Dendritic cell treated with granulocyte-macrophage colony-stimulating factor and Interleukin-4, amounts not matched to agents 40 ng/mL and 50 ng/mL, for 4 days (primary cell): ENCODE data around the gene GLDN.

Source experiments
- H3K27ac Mint-ChIP-seq: one replicate; pipeline ENCODE4 v1.8.0; 2022; ENCODE audit warnings: mild to moderate bottlenecking, mixed read lengths
- H3K27me3 Mint-ChIP-seq: one replicate; pipeline ENCODE4 v1.8.0; 2022; ENCODE audit warnings: mild to moderate bottlenecking, mixed read lengths
- H3K36me3 Mint-ChIP-seq: one replicate; pipeline ENCODE4 v1.8.0; 2022; ENCODE audit warnings: low read depth, mixed read lengths
- H3K4me1 Mint-ChIP-seq: one replicate; pipeline ENCODE4 v1.8.0; 2022; ENCODE audit warnings: low read depth, mixed read lengths
- H3K4me3 Mint-ChIP-seq: one replicate; pipeline ENCODE4 v1.8.0; 2022; ENCODE audit warnings: mild to moderate bottlenecking, moderate library complexity, mixed read lengths
- H3K9me3 Mint-ChIP-seq: one replicate; pipeline ENCODE4 v1.8.0; 2022; ENCODE audit warnings: mixed read lengths
- intact Hi-C: fragments of 100-400 bp; cut with micrococcal nuclease; formaldehyde crosslinking; loops from one replicate; pipeline ENCODE4 v1.15.0; 2022

The GLDN gene

GRCh38 chr15:51355096-51355495, 13.6 kb downstream of the GLDN start:
- no peaks in the 10 kb centered on the region for H3K36me3 Mint-ChIP-seq
- intact Hi-C loops: no loop called here
- no peak overlapping the region for H3K27ac Mint-ChIP-seq

DNA sequence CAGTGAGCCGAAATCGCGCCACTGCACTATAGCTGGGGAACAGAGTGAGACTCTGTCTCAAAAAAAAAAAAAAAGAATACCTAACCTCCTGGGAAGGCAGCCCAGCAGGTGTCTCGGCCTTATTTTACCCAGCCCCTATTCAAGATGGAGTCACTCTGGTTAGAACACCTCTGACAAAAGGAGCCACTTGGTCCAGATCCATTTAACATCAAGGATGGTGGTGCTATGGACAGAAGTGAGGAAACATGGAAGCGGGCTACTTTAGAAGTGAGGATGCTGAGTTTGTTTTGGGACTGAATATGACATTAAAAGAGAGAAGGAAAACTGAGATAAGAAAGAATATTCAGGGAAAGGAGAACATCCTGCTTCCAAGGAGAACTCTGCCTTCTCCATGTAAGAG, 14.7 kb downstream of the GLDN start:
- Mint-ChIP-seq H3K4me1 (peaks cover 11% of the 10 kb centered on the region), H3K27me3 (peaks cover 11% of the 10 kb centered on the region), H3K27ac (no peak overlapping the region), H3K36me3 (no peaks in the 10 kb centered on the region), H3K9me3 (peaks cover 10% of the 10 kb centered on the region), H3K4me3 (no peak overlapping the region)
- intact Hi-C loops: no loop called here

More at GRCh38 chr15:51355096-51355495, 13.6 kb downstream of the GLDN start:
- Mint-ChIP-seq H3K9me3 (peaks cover 10% of the 10 kb centered on the region), H3K27me3 (peaks cover 13% of the 10 kb centered on the region), H3K4me3 (no peak overlapping the region), H3K4me1 (peaks cover 11% of the 10 kb centered on the region)

GRCh38 chr15:51356983-51357382, 15.5 kb downstream of the GLDN start:
- intact Hi-C loops: no loop called here
- H3K4me3 Mint-ChIP-seq: no peak overlapping the region
- peaks cover 10% of the 10 kb centered on the region for H3K9me3 Mint-ChIP-seq
- no peak overlapping the region for H3K27ac Mint-ChIP-seq
- H3K36me3 Mint-ChIP-seq: no peaks in the 10 kb centered on the region
- H3K4me1 Mint-ChIP-seq: peaks cover 11% of the 10 kb centered on the region
- H3K27me3 Mint-ChIP-seq: peaks cover 10% of the 10 kb centered on the region

GRCh38 chr15:51359981-51360380, 18.5 kb downstream of the GLDN start:
- intact Hi-C loops: no loop called here
- Mint-ChIP-seq H3K27me3 (peaks cover 3% of the 10 kb centered on the region), H3K4me1 (peaks cover 2% of the 10 kb centered on the region), H3K27ac (no peak overlapping the region), H3K9me3 (peaks cover under 1% of the 10 kb centered on the region), H3K4me3 (no peak overlapping the region), H3K36me3 (no peaks in the 10 kb centered on the region)

GRCh38 chr15:51363383-51363782, 21.9 kb downstream of the GLDN start:
- intact Hi-C loops: no loop called here
- H3K27ac Mint-ChIP-seq: no peak overlapping the region
- H3K27me3 Mint-ChIP-seq: peaks cover 6% of the 10 kb centered on the region
- no peaks in the 10 kb centered on the region for H3K9me3 Mint-ChIP-seq
- H3K4me3 Mint-ChIP-seq: no peak overlapping the region
- H3K4me1 Mint-ChIP-seq: no peaks in the 10 kb centered on the region
- no peaks in the 10 kb centered on the region for H3K36me3 Mint-ChIP-seq

GRCh38 chr15:51365417-51365816, 24.0 kb downstream of the GLDN start:
- Mint-ChIP-seq H3K27me3 (peaks cover 6% of the 10 kb centered on the region), H3K27ac (no peak overlapping the region), H3K36me3 (no peaks in the 10 kb centered on the region), H3K4me1 (no peaks in the 10 kb centered on the region), H3K9me3 (no peaks in the 10 kb centered on the region), H3K4me3 (no peak overlapping the region)
- intact Hi-C loops: no loop called here

DNA sequence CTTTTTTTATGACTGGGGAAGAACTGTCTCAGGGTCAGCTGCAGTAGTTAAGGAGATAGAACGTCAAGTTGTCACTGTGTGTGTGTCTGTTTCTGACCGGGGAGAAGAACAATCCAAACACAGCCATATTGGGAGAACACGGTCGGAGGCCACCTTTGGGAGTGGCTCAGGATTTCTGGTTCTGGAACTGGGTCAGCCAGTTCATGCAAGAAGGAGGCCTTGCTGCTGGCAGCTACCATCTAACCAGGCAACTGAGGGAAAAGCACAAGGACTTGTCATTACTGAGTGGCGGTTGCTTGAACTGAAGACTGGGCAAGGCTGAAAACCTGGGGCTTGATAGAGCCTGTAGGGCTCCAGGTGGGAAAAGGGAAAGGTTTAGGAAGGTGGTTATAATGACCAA, 24.6 kb downstream of the GLDN start:
- Mint-ChIP-seq H3K4me3 (no peak overlapping the region), H3K9me3 (no peaks in the 10 kb centered on the region), H3K4me1 (no peaks in the 10 kb centered on the region), H3K27ac (no peak overlapping the region), H3K27me3 (peaks cover 6% of the 10 kb centered on the region), H3K36me3 (no peaks in the 10 kb centered on the region)
- intact Hi-C loops: no loop called here

- no peaks in the 10 kb centered on the region for H3K9me3 Mint-ChIP-seq
- H3K4me3 Mint-ChIP-seq: no peak overlapping the region
- intact Hi-C loops: no loop called here
- H3K27ac Mint-ChIP-seq: no peak overlapping the region
- no peaks in the 10 kb centered on the region for H3K36me3 Mint-ChIP-seq
- H3K27me3 Mint-ChIP-seq: peaks cover 6% of the 10 kb centered on the region
- no peaks in the 10 kb centered on the region for H3K4me1 Mint-ChIP-seq
Observed at GRCh38 chr15:51366920-51367319, 25.5 kb downstream of the GLDN start.

DNA sequence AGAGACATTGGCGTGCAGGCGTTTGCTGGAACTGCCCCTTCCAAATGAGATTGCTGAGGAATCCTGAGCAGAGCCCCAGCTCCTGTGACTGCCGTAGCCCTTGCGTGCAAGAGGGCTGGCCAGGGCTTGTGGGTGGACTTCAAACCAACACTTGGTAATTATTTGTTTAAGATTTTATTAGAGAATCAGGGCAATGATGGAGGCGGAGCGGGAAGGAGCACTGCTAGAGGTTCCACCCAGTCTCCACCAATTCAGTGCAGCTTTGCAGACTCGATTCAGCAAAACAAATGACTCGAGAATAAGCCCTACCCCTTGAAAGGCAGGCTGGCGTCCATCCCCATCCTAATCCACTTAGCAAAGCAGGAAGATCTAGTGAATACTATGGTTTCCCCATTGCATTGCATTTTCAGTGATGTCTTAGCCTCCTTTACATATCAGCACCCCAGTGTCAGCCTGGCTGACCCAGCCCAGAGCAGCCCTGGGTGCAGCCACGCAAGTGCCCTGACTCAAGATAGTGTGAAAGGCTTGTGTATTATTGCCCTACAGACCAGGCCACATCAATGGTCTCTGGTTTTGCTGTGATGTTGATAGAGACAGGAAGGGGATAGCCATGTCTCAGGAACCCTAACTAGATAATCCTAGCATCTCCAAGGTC, 26.0 kb downstream of the GLDN start:
- peaks cover 6% of the 10 kb centered on the region for H3K27me3 Mint-ChIP-seq
- intact Hi-C loops: no loop called here
- no peaks in the 10 kb centered on the region for H3K9me3 Mint-ChIP-seq
- no peaks in the 10 kb centered on the region for H3K36me3 Mint-ChIP-seq
- no peak overlapping the region for H3K4me3 Mint-ChIP-seq
- no peak overlapping the region for H3K27ac Mint-ChIP-seq
- no peaks in the 10 kb centered on the region for H3K4me1 Mint-ChIP-seq

DNA sequence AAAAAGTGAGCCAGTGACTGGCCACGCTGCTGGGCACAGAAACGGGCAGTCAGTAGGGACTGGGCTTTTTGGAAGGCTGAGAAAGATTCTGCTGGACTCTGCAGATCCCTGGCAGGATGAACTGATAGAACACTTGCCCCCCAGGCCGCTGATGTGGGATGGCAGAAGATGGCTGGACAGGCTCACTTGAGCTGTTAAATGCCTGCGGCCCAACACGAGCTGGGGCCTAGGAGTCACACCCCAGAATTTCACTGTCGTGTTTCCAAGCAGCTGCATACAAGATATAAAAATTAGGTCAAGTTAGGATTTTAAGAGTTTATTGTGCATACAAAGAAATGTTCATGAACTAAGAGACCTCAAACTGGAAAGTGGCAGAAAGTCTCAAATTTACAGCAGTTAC, 26.9 kb downstream of the GLDN start:
- Mint-ChIP-seq H3K4me1 (no peaks in the 10 kb centered on the region), H3K4me3 (no peak overlapping the region), H3K27me3 (peaks cover 6% of the 10 kb centered on the region), H3K36me3 (no peaks in the 10 kb centered on the region), H3K27ac (no peak overlapping the region), H3K9me3 (no peaks in the 10 kb centered on the region)
- intact Hi-C loops: no loop called here

DNA sequence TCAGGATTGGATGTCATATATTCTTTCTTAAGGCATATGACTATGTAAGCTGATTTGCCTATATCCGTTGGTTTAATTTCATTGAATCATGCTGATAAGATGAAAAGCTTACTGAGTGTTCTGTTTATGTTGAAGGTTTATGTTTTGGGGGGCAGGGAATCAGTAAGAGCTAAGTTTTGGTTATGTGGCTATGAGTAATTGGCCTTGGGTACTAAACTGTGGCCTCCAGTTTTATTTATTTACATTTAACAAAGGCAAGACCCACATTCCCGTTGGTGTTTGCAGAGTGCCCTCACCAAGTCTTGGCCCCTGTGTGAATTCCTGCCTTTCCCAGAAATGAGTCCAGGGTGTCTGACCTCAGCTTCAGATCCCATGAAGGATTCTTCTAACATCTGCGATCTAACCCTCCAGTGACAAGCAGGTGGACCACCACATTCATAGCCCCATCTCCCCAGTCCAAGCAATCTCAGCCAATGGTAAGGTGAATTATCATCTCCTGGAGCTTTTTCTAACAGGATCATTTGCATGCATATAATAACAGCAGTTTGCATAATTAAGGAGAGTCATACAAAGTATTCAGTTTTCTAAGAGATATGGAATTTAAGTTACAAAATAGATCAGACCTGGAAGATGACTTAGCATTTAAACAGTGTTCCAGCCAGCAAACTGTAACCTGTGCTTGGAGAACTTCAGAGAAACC, 27.4 kb downstream of the GLDN start:
- no peaks in the 10 kb centered on the region for H3K4me1 Mint-ChIP-seq
- intact Hi-C loops: no loop called here
- H3K4me3 Mint-ChIP-seq: no peak overlapping the region
- peaks cover 6% of the 10 kb centered on the region for H3K27me3 Mint-ChIP-seq
- H3K27ac Mint-ChIP-seq: no peak overlapping the region
- H3K36me3 Mint-ChIP-seq: no peaks in the 10 kb centered on the region
- no peaks in the 10 kb centered on the region for H3K9me3 Mint-ChIP-seq

DNA sequence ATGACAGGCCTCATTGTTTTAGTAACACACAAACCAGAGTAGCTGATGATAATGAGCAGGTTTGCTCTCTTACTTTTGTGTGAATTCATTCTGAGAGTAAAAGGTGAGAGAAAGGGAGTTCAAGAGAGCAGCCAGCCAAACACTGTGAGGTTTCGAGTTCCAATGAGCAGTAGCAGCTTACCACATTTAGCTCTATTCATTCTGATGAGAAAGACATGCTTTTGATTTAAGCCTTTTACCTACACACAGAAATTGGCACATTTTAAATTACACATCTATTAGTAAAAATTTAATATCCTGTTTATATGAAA, 28.0 kb downstream of the GLDN start:
- intact Hi-C loops: no loop called here
- Mint-ChIP-seq H3K27ac (no peak overlapping the region), H3K9me3 (no peaks in the 10 kb centered on the region), H3K36me3 (no peaks in the 10 kb centered on the region), H3K4me1 (no peaks in the 10 kb centered on the region), H3K4me3 (no peak overlapping the region), H3K27me3 (peaks cover 6% of the 10 kb centered on the region)

GRCh38 chr15:51371266-51371665, 29.8 kb downstream of the GLDN start:
- no peaks in the 10 kb centered on the region for H3K27me3 Mint-ChIP-seq
- H3K36me3 Mint-ChIP-seq: no peaks in the 10 kb centered on the region
- H3K4me1 Mint-ChIP-seq: no peaks in the 10 kb centered on the region
- no peak overlapping the region for H3K4me3 Mint-ChIP-seq
- H3K9me3 Mint-ChIP-seq: no peaks in the 10 kb centered on the region
- no peak overlapping the region for H3K27ac Mint-ChIP-seq
- intact Hi-C loops: no loop called here

GRCh38 chr15:51374131-51374530, 32.7 kb downstream of the GLDN start:
- no peaks in the 10 kb centered on the region for H3K9me3 Mint-ChIP-seq

More at GRCh38 chr15:51374131-51374530, 32.7 kb downstream of the GLDN start:
- Mint-ChIP-seq H3K27me3 (no peaks in the 10 kb centered on the region), H3K36me3 (no peaks in the 10 kb centered on the region), H3K4me3 (no peak overlapping the region), H3K4me1 (no peaks in the 10 kb centered on the region), H3K27ac (no peak overlapping the region)
- intact Hi-C loops: no loop called here
